Esophagus muscularis mucosa (tissue), 4 donors: ENCODE measurements around the gene LRP2.

ENCODE experiments used
- CTCF ChIP-seq, 3 experiments: fragments of 200-600 bp in 2 of 3; fragments of 450-650 bp in 1 of 3; sonication (generic) in 2 of 3; IDR thresholded peaks; one replicate each; pipeline ENCODE4 v1.5.1; 2017 to 2019; ENCODE audit warnings: antibody characterized with exemption in 3 of 3, mild to moderate bottlenecking in 2 of 3, moderate library complexity in 1 of 3
- EP300 ChIP-seq: sonication (generic); formaldehyde crosslinking; IDR thresholded peaks from one replicate; pipeline ENCODE4 v1.6.1; 2017; ENCODE audit warnings: antibody characterized with exemption
- POLR2A ChIP-seq: fragments of 450-650 bp; IDR thresholded peaks from one replicate; pipeline ENCODE4 v1.6.1; 2017; ENCODE audit warnings: antibody characterized with exemption, moderate library complexity, mild to moderate bottlenecking, low read depth
- POLR2AphosphoS5 ChIP-seq, 2 donors: sonication (generic); formaldehyde crosslinking; IDR thresholded peaks; one replicate each; pipeline ENCODE4 v1.6.1; 2017; ENCODE audit warnings: antibody characterized with exemption in 2 of 2

GRCh38 chr2:169159686-169160085 lies 202.6 kb downstream of the LRP2 start:
- TF ChIP-seq CTCF (IDR thresholded peaks at IDR 0.05): no peak
- no peak for TF ChIP-seq EP300
- no peak for TF ChIP-seq POLR2AphosphoS5 (IDR thresholded peaks at IDR 0.05)
- TF ChIP-seq POLR2A: no peak
